Measurements from ENCODE around the gene FAM117A.

GRCh38 chr17:49755663-49756283 is 8.2 kb downstream of the FAM117A start:
- TF ChIP-seq POLR2AphosphoS5 (IDR thresholded peaks at IDR 0.05): no peak
- TF ChIP-seq POLR2A (IDR thresholded peaks at IDR 0.05): no peak
